Esophagus muscularis mucosa (tissue), 3 donors: Measurements from ENCODE around the gene OR6K2.

ENCODE experiments used
- POLR2A ChIP-seq: fragments of 450-650 bp; IDR thresholded peaks from one replicate; pipeline ENCODE4 v1.6.1; 2017; ENCODE audit warnings: antibody characterized with exemption, moderate library complexity, mild to moderate bottlenecking, low read depth
- TF ChIP-seq, protein P1 (sequence below), 3 experiments: fragments of 200-600 bp in 2 of 3; fragments of 450-650 bp in 1 of 3; sonication (generic) in 2 of 3; IDR thresholded peaks; one replicate each; pipeline ENCODE4 v1.5.1; 2017 to 2019; ENCODE audit warnings: antibody characterized with exemption in 3 of 3, mild to moderate bottlenecking in 2 of 3, moderate library complexity in 1 of 3

DNA sequence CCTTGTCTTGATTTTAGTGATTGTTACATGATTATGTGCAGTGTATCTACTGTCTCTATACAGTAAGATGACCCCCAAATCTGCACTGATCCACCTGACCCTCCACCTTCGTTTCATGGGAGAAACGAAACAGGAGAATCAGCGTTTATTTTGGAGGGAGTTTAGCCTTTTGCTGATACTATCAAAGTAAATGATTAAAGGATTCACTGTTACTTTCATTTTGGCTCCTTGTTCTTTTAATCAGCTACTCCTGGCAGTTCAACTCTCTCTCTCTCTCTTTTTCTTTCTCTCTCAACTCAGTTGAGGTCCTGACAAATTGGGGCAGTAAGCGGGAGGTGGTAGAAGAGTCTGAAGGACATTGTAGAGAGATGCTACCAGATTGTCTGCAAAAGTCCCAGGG lies 30.0 kb upstream of the OR6K2 start:
- TF ChIP-seq, protein P1, sequence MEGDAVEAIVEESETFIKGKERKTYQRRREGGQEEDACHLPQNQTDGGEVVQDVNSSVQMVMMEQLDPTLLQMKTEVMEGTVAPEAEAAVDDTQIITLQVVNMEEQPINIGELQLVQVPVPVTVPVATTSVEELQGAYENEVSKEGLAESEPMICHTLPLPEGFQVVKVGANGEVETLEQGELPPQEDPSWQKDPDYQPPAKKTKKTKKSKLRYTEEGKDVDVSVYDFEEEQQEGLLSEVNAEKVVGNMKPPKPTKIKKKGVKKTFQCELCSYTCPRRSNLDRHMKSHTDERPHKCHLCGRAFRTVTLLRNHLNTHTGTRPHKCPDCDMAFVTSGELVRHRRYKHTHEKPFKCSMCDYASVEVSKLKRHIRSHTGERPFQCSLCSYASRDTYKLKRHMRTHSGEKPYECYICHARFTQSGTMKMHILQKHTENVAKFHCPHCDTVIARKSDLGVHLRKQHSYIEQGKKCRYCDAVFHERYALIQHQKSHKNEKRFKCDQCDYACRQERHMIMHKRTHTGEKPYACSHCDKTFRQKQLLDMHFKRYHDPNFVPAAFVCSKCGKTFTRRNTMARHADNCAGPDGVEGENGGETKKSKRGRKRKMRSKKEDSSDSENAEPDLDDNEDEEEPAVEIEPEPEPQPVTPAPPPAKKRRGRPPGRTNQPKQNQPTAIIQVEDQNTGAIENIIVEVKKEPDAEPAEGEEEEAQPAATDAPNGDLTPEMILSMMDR (IDR thresholded peaks at IDR 0.05), result no peak
- no peak for TF ChIP-seq POLR2A
